OCI-LY7 (cell line): ENCODE results near the gene PCA3. TPM values are rescaled to one million over a fixed set of nuclear protein-coding genes. Genes with fewer than 3 reads are reported as not detected.
A peak's percentile ranks its signal among the peaks of the same experiment; 100 is the strongest.

Experiments
- Bru-seq: library from RNA; stranded (reverse); fragments of 400-500 nt; gene quantifications from one replicate; lab custom pipeline; 2021; lab: Mats Ljungman, UMichigan
- BruChase-seq, 2 experiments: library from RNA; stranded (reverse); fragments of 400-500 nt; gene quantifications; one replicate each; lab custom pipeline; 2021; lab: Mats Ljungman, UMichigan
- BruUV-seq: library from RNA; stranded (reverse); fragments of 400-500 nt; replicated peaks from 2 replicates; lab custom pipeline; 2021; lab: Mats Ljungman, UMichigan
- CTCF ChIA-PET: fragments of 300-600 bp; sonication (Branson Sonifier 250); formaldehyde crosslinking; loops from one replicate; lab custom pipeline; 2022; ENCODE audit warnings: antibody characterized with exemption; ENCODE audit not compliant: unreplicated experiment; lab: Charles Lee
- POLR2A ChIA-PET: fragments of 300-600 bp; sonication (Branson Sonifier 250); formaldehyde crosslinking; loops from one replicate; lab custom pipeline; 2022; ENCODE audit warnings: antibody characterized with exemption; lab: Charles Lee
- DNase-seq: peaks from one replicate; pipeline ENCODE4 v3.0.0-alpha.2; 2015; ENCODE audit warnings: low spot score
- H2AFZ ChIP-seq: fragments of 200-600 bp; sonication (generic), shearing (Covaris generic); 2 replicates; pipeline ENCODE4 v1.6.1; 2014; ENCODE audit warnings: mild to moderate bottlenecking, antibody characterized with exemption, low read length, moderate library complexity
- H3K27ac ChIP-seq: fragments of 200-600 bp; sonication (generic); 2 replicates; pipeline ENCODE4 v1.5.1; 2014; ENCODE audit warnings: mixed run types, low read depth, mild to moderate bottlenecking, moderate library complexity, low read length, inconsistent platforms; ENCODE audit not compliant: poor library complexity, severe bottlenecking
- H3K36me3 ChIP-seq: fragments of 200-600 bp; sonication (generic); 2 replicates; pipeline ENCODE4 v1.6.1; 2014; ENCODE audit warnings: mild to moderate bottlenecking, antibody characterized with exemption, low read length, moderate library complexity, mixed read lengths; ENCODE audit not compliant: insufficient read depth
- H3K4me1 ChIP-seq: fragments of 200-600 bp; sonication (generic); 2 replicates; pipeline ENCODE4 v1.5.1; 2014; ENCODE audit warnings: mild to moderate bottlenecking, low read length; ENCODE audit not compliant: insufficient read depth, poor library complexity, severe bottlenecking
- H3K4me2 ChIP-seq: fragments of 200-600 bp; sonication (generic); 2 replicates; pipeline ENCODE4 v1.6.1; 2014; ENCODE audit warnings: mild to moderate bottlenecking, low read length
- H3K4me3 ChIP-seq: fragments of 200-600 bp; sonication (generic); 2 replicates; pipeline ENCODE4 v1.5.1; 2014; ENCODE audit warnings: mild to moderate bottlenecking, low read depth, low read length; ENCODE audit not compliant: poor library complexity, severe bottlenecking
- H3K79me2 ChIP-seq: fragments of 200-600 bp; sonication (generic); 2 replicates; pipeline ENCODE4 v1.6.1; 2016; ENCODE audit warnings: low read depth, mild to moderate bottlenecking, low read length, moderate library complexity, mixed read lengths; ENCODE audit not compliant: insufficient read depth
- H3K9me2 ChIP-seq: fragments of 200-600 bp; sonication (generic); 2 replicates; pipeline ENCODE4 v1.6.1; 2016; ENCODE audit warnings: mild to moderate bottlenecking, low read length, mixed read lengths; ENCODE audit not compliant: insufficient read depth
- H3K9me3 ChIP-seq: fragments of 200-600 bp; sonication (generic); 2 replicates; pipeline ENCODE4 v1.6.1; 2014; ENCODE audit warnings: mild to moderate bottlenecking, mixed run types, low read length, mixed read lengths
- H4K20me1 ChIP-seq: fragments of 200-600 bp; sonication (generic); 2 replicates; pipeline ENCODE4 v1.6.1; 2014; ENCODE audit warnings: mild to moderate bottlenecking, antibody characterized with exemption, low read length, moderate library complexity, mixed read lengths; ENCODE audit not compliant: insufficient read depth
- EZH2phosphoT487 ChIP-seq: fragments of 200-600 bp; sonication (generic); IDR thresholded peaks from 2 replicates; pipeline ENCODE4 v1.6.1; 2018; ENCODE audit warnings: low read depth, borderline replicate concordance, mild to moderate bottlenecking, mixed run types, antibody characterized with exemption, low read length, moderate library complexity, mixed read lengths
- intact Hi-C: fragments of 100-400 bp; cut with micrococcal nuclease; formaldehyde crosslinking; loops from one replicate; pipeline ENCODE4 v1.10.0; 2022; ENCODE audit not compliant: unreplicated experiment
- long read RNA-seq: library from polyadenylated mRNA; stranded (forward); transcript quantifications from one replicate; pipeline ENCODE4 v2.0.0, GENCODE V29; 2022
- total RNA-seq, 2 experiments: library from RNA; depleted of rRNA in 1 of 2; stranded (reverse); fragments of >200 nt in 1 of 2; shearing (Covaris generic) in 1 of 2; gene quantifications; 2 replicates each; pipeline ENCODE4 v1.2.3, GENCODE V29; 2014 to 2022
- TF ChIP-seq, protein P1 (sequence below): fragments of 200-600 bp; sonication (generic); conservative IDR thresholded peaks from 2 replicates; pipeline ENCODE4 v1.5.1; 2014; ENCODE audit warnings: mild to moderate bottlenecking, antibody characterized with exemption, low read length, moderate library complexity, mixed read lengths

PCA3 gene
- total RNA-seq (2014; rRNA removed; shearing (Covaris generic)): not detected in 2 replicates
- total RNA-seq (2022): not detected in 2 replicates
- Bru-seq, nascent RNA: percentile 4 among the genes with signal in this experiment
- BruChase-seq, experiment 1, labeled RNA remaining after a 6-hour chase: percentile 1 among the genes with signal in this experiment
- BruChase-seq, experiment 2, labeled RNA remaining after a 2-hour chase: percentile 2 among the genes with signal in this experiment
- long read RNA-seq: 0 reads

DNA sequence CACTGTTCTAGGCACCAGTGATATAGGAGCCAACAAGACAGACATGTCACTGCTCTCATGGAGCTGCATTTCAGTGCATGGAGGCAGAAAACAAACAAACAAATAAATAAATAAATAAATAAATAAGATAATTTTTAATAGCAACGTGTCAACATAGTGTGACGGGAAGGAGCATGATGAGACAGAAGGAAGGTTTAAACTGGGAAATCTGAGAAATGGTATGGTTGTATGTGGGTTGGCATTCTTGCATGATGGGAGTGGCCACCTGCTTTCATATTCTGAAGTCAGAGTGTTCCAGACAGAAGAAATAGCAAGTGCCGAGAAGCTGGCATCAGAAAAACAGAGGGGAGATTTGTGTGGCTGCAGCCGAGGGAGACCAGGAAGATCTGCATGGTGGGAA is at the start of gene PCA3:
Gene PCA3 (plus strand): TSS at position 301 of the 400 bp plus-strand sequence.
- no peak within 1 kb of the TSS for H2AFZ ChIP-seq
- peaks cover 5% of the 10 kb centered on the region for H3K4me1 ChIP-seq
- no peak within 1 kb of the TSS for H3K27ac ChIP-seq
- H3K9me2 ChIP-seq: no peaks in the 10 kb centered on the region
- no peaks in the 10 kb centered on the region for H3K79me2 ChIP-seq
- DNase-seq: no peak
- H3K9me3 ChIP-seq: no peaks in the 10 kb centered on the region
- intact Hi-C loops: no loop called here
- CTCF ChIA-PET: no interaction called here
- H3K4me3 ChIP-seq: no peak within 1 kb of the TSS
- H3K36me3 ChIP-seq: no peaks in the 10 kb centered on the region
- H3K4me2 ChIP-seq: no peak within 1 kb of the TSS
- BruUV-seq: no TSS peak
- POLR2A ChIA-PET: no interaction called here
- H4K20me1 ChIP-seq: no peaks in the 10 kb centered on the region
- TF ChIP-seq EZH2phosphoT487: no peak
- TF ChIP-seq, protein P1, sequence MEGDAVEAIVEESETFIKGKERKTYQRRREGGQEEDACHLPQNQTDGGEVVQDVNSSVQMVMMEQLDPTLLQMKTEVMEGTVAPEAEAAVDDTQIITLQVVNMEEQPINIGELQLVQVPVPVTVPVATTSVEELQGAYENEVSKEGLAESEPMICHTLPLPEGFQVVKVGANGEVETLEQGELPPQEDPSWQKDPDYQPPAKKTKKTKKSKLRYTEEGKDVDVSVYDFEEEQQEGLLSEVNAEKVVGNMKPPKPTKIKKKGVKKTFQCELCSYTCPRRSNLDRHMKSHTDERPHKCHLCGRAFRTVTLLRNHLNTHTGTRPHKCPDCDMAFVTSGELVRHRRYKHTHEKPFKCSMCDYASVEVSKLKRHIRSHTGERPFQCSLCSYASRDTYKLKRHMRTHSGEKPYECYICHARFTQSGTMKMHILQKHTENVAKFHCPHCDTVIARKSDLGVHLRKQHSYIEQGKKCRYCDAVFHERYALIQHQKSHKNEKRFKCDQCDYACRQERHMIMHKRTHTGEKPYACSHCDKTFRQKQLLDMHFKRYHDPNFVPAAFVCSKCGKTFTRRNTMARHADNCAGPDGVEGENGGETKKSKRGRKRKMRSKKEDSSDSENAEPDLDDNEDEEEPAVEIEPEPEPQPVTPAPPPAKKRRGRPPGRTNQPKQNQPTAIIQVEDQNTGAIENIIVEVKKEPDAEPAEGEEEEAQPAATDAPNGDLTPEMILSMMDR: no peak

DNA sequence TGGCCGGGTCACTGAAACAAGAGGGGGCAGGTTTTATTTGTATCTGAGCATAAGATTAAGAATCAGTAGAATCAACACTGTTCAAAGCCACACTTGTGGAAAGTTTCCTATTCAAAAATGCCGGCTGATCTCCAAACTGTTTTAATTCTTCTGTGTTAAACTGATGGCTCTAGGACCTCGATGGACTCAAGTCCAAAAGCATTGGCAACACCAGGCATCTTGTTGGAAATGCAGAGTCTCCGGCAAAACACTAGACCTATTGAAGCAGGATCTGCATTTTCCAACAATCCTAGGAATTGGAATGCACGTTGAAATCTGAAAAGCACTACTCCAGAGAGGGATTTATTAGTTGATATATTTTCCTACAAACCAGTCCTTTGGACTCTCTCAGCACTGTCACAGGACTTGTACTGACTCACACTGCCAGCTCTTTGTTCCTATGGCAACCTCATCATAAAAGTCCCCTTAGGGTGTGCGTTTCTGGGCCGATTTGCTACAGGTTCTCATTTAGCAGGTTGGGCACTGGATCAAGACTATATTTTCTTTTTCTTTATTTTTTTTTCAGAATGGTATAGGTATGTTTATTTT is 48.1 kb upstream of the PCA3 start:
- DNase-seq: no peak
- TF ChIP-seq, protein P1: no peak
- no peak for TF ChIP-seq EZH2phosphoT487
- Histone ChIP-seq H3K9me2 (no peaks in the 10 kb centered on the region), H3K36me3 (no peaks in the 10 kb centered on the region), H3K9me3 (no peaks in the 10 kb centered on the region), H3K4me2 (no peak overlapping the region), H3K4me1 (no peaks in the 10 kb centered on the region), H2AFZ (no peak overlapping the region), H3K27ac (no peak overlapping the region), H3K4me3 (no peak overlapping the region), H3K79me2 (no peaks in the 10 kb centered on the region), H4K20me1 (no peaks in the 10 kb centered on the region)
- ChIA-PET POLR2A (no interaction called here), CTCF (no interaction called here)
- intact Hi-C loops: no loop called here
- BruUV-seq: no TSS peak

DNA sequence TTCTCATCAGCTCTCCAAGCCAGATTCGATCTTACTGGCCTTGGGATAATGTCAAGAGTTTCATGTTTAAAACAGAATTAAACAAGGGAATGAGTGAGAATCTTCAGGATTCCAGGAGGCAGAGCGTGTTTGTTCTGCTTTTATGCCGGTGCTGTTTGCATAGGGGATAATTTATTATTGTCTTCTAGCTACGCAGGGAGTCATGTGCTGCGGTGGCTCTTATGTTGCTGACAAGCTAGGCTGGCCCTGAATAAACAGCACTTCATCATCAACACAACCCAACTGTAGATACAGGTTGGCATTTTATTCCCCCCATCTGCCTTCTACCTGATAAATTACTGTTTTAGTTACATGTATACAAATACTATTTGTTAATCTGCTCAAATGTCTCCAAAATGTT is 47.1 kb upstream of the PCA3 start:
- no peaks in the 10 kb centered on the region for H3K36me3 ChIP-seq
- TF ChIP-seq, protein P1: no peak
- TF ChIP-seq EZH2phosphoT487: no peak
- no peak overlapping the region for H3K27ac ChIP-seq
- no peak overlapping the region for H2AFZ ChIP-seq
- intact Hi-C loops: no loop called here
- H3K9me2 ChIP-seq: no peaks in the 10 kb centered on the region
- H3K4me1 ChIP-seq: no peaks in the 10 kb centered on the region
- H3K4me3 ChIP-seq: no peak overlapping the region
- CTCF ChIA-PET: no interaction called here
- POLR2A ChIA-PET: interaction anchor here (0.6 kb wide), 1 partner anchor 1304 kb away, joined by 3 read pairs; no protein-coding TSS in a partner anchor
- no peaks in the 10 kb centered on the region for H3K9me3 ChIP-seq
- H3K4me2 ChIP-seq: no peak overlapping the region
- no peaks in the 10 kb centered on the region for H3K79me2 ChIP-seq
- BruUV-seq: no TSS peak
- no peaks in the 10 kb centered on the region for H4K20me1 ChIP-seq
- no peak for DNase-seq
